ENCODE results near the gene WDR46.

Gene WDR46

GRCh38 chr6:33297956-33298772 lies 9.1 kb upstream of the WDR46 start:
- DNase-seq, result peak; percentile 44
- H3K36me3 ChIP-seq, result no peaks in the 10 kb centered on the region; the same call in 1 of the 2 replicates
- no peaks in the 10 kb centered on the region for H3K9me3 ChIP-seq
- TF ChIP-seq CTCF (IDR thresholded peaks at IDR 0.05; ENCODE audit: low read depth, low read length), result peak; percentile 11; the same call in 1 of the 2 replicates
- H3K27me3 ChIP-seq, result no peaks in the 10 kb centered on the region
- H3K4me1 ChIP-seq, result no peaks in the 10 kb centered on the region; the same call in 1 of the 2 replicates
- H3K4me3 ChIP-seq (ENCODE audit: low read depth, low read length), result peak overlapping the region; percentile 92

GRCh38 chr6:33297406-33297955 lies 8.4 kb upstream of the WDR46 start:
- no peaks in the 10 kb centered on the region for H3K9me3 ChIP-seq

GRCh38 chr6:33296797-33297405 lies 7.9 kb upstream of the WDR46 start:
- no peaks in the 10 kb centered on the region for H3K9me3 ChIP-seq
- H3K4me3 ChIP-seq (ENCODE audit: low read depth, low read length), result no peak overlapping the region; the same call in 1 of the 2 replicates
- peaks cover 3% of the 10 kb centered on the region for H3K36me3 ChIP-seq
- no peak for TF ChIP-seq CTCF (IDR thresholded peaks at IDR 0.05; ENCODE audit: low read depth, low read length)
- no peaks in the 10 kb centered on the region for H3K27me3 ChIP-seq
- no peaks in the 10 kb centered on the region; the same call in 1 of the 2 replicates for H3K4me1 ChIP-seq
- no peak for DNase-seq

More at GRCh38 chr6:33297406-33297955, 8.4 kb upstream of the WDR46 start:
- no peak for DNase-seq
- Histone ChIP-seq H3K27me3 (no peaks in the 10 kb centered on the region), H3K4me1 (no peaks in the 10 kb centered on the region; the same call in 1 of the 2 replicates), H3K36me3 (no peaks in the 10 kb centered on the region; the same call in 1 of the 2 replicates), H3K4me3 (ENCODE audit: low read depth, low read length) (peak overlapping the region; percentile 92)
- TF ChIP-seq CTCF (IDR thresholded peaks at IDR 0.05; ENCODE audit: low read depth, low read length), result no peak

- TF ChIP-seq CTCF (IDR thresholded peaks at IDR 0.05; ENCODE audit: low read depth, low read length), result no peak
- Histone ChIP-seq H3K36me3 (peaks cover 13% of the 10 kb centered on the region), H3K4me1 (no peaks in the 10 kb centered on the region; the same call in 1 of the 2 replicates), H3K9me3 (no peaks in the 10 kb centered on the region), H3K4me3 (ENCODE audit: low read depth, low read length) (no peak overlapping the region), H3K27me3 (no peaks in the 10 kb centered on the region)
- no peak for DNase-seq
Measured at GRCh38 chr6:33295621-33296369, 6.8 kb upstream of the WDR46 start.

GRCh38 chr6:33294086-33294823 lies 5.2 kb upstream of the WDR46 start:
- no peaks in the 10 kb centered on the region; the same call in 1 of the 2 replicates for H3K4me1 ChIP-seq
- TF ChIP-seq CTCF (IDR thresholded peaks at IDR 0.05; ENCODE audit: low read depth, low read length), result no peak
- no peaks in the 10 kb centered on the region for H3K9me3 ChIP-seq
- H3K4me3 ChIP-seq (ENCODE audit: low read depth, low read length), result no peak overlapping the region
- peaks cover 14% of the 10 kb centered on the region for H3K36me3 ChIP-seq
- DNase-seq, result no peak
- H3K27me3 ChIP-seq, result no peaks in the 10 kb centered on the region

All from BE2C (cell line).